GM12875 (cell line): ENCODE measurements around the gene GREB1L.

ENCODE experiments used
- H3K4me3 ChIP-seq: one replicate; pipeline ENCODE4 v1.5.1; 2011; ENCODE audit warnings: low read depth, low read length, control low read depth
- TF ChIP-seq, protein P1 (sequence below): IDR thresholded peaks from 2 replicates; pipeline ENCODE4 v1.5.1; 2011; ENCODE audit warnings: low read depth, mild to moderate bottlenecking, control low read depth, inconsistent platforms, low read length, moderate library complexity, borderline replicate concordance; ENCODE audit not compliant: insufficient read depth

GREB1L gene

GRCh38 chr18:21526463-21526862 lies 284.4 kb downstream of the GREB1L start:
- TF ChIP-seq, protein P1, sequence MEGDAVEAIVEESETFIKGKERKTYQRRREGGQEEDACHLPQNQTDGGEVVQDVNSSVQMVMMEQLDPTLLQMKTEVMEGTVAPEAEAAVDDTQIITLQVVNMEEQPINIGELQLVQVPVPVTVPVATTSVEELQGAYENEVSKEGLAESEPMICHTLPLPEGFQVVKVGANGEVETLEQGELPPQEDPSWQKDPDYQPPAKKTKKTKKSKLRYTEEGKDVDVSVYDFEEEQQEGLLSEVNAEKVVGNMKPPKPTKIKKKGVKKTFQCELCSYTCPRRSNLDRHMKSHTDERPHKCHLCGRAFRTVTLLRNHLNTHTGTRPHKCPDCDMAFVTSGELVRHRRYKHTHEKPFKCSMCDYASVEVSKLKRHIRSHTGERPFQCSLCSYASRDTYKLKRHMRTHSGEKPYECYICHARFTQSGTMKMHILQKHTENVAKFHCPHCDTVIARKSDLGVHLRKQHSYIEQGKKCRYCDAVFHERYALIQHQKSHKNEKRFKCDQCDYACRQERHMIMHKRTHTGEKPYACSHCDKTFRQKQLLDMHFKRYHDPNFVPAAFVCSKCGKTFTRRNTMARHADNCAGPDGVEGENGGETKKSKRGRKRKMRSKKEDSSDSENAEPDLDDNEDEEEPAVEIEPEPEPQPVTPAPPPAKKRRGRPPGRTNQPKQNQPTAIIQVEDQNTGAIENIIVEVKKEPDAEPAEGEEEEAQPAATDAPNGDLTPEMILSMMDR = no peak

GRCh38 chr18:21534327-21534726 lies 292.3 kb downstream of the GREB1L start:
- no peak overlapping the region for H3K4me3 ChIP-seq
- TF ChIP-seq, protein P1 = no peak

More at GRCh38 chr18:21526463-21526862, 284.4 kb downstream of the GREB1L start:
- no peak overlapping the region for H3K4me3 ChIP-seq

GRCh38 chr18:21538230-21538629 lies 296.2 kb downstream of the GREB1L start:
- TF ChIP-seq, protein P1 = no peak
- no peak overlapping the region for H3K4me3 ChIP-seq

DNA sequence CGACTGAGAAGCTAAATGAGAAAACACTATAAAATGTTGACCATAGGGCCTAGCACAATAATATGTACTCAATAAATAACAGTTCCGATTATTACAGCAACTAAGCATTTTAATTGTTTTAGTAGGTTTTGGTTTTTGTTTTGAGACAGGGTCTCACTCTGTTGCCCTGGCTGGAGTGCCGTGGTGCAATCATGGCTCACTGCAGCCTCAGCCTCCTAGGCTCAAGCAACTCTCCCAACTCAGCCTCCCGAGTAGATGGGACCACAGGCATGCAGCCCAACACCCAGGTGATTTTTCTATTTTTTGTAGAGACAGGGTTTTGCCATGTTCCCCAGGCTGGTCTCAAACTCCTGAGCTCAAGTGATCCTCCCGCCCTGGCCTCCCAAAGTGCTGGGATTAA lies 304.4 kb downstream of the GREB1L start:
- H3K4me3 ChIP-seq = no peak overlapping the region
- TF ChIP-seq, protein P1 = no peak

GRCh38 chr18:21548647-21549046 lies 306.6 kb downstream of the GREB1L start:
- TF ChIP-seq, protein P1 = no peak
- no peak overlapping the region for H3K4me3 ChIP-seq

- TF ChIP-seq, protein P1 = no peak
Measured at GRCh38 chr18:21550510-21550970, 308.5 kb downstream of the GREB1L start.

DNA sequence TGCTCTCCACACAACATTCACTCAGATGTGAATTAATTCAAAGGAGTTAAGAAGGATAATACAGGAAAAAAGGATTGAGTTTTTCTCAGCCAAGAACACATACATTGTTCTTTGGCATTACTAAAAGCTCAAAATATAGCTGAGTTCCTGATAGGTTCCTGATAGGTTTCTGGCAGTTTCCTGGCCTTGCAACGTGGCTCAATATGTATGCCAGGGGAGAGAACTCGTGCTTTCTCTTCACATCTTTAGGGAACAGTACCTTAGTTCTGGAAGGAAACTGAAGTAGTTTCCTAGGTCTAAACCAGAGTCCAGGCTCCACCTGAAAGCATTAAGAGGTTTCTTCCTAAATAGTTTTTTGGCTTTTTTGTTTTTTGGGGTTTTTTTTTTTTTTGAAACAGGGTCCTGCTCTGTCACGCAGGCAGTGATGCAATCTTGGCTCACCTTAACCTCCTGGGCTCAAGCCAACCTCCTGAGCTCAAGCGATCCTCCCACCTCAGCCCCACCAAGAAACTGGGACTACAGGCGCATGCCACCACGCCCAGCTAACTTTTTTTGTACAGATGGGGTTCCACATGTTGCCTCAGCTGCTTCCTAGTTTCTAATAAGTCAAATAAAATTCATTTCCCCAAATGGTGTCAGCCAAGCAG lies 315.7 kb downstream of the GREB1L start:
- TF ChIP-seq, protein P1 = no peak
- no peak overlapping the region for H3K4me3 ChIP-seq

More at GRCh38 chr18:21550510-21550970, 308.5 kb downstream of the GREB1L start:
- no peak overlapping the region for H3K4me3 ChIP-seq
